Sigmoid colon (tissue), 7 donors: ENCODE data around the gene DLL4. TPM values are rescaled to one million over a fixed set of nuclear protein-coding genes. Genes with fewer than 3 reads are reported as not detected.
A peak's percentile ranks its signal among the peaks of the same experiment; 100 is the strongest.
"Not testable (repeated sequence)": the region's sequence is repeated elsewhere in the genome, so short reads cannot be mapped to it uniquely, and the experiment has no call there.

Experiments used
- DNase-seq: peaks from one replicate; pipeline ENCODE4 v3.0.0-alpha.2; 2019
- H3K27ac ChIP-seq, 4 donors: fragments of 200-600 bp; sonication (generic); one replicate each; pipeline ENCODE4 v1.5.1; 2016 to 2019; ENCODE audit warnings: mild to moderate bottlenecking in 1 of 4
- H3K27me3 ChIP-seq, 3 donors: fragments of 200-600 bp; sonication (generic); one replicate each; pipeline ENCODE4 v1.5.1; 2019; ENCODE audit warnings: mild to moderate bottlenecking in 1 of 3
- H3K36me3 ChIP-seq, 4 donors: fragments of 200-600 bp; sonication (generic); one replicate each; pipeline ENCODE4 v1.5.1; 2016 to 2019
- H3K4me1 ChIP-seq, 4 donors: fragments of 200-600 bp; sonication (generic); one replicate each; pipeline ENCODE4 v1.5.1; 2017 to 2019
- H3K4me3 ChIP-seq, 4 donors: fragments of 200-600 bp; sonication (generic); one replicate each; pipeline ENCODE4 v1.5.1; 2017 to 2019; ENCODE audit warnings: mild to moderate bottlenecking in 2 of 4, moderate library complexity in 1 of 4
- H3K9me3 ChIP-seq, 4 donors: fragments of 200-600 bp in 3 of 4; sonication (generic) in 3 of 4; one replicate each; pipeline versions ENCODE4 v1.5.1 to v1.6.1; 2013 to 2019
- EP300 ChIP-seq, 4 donors: sonication (generic); formaldehyde crosslinking; IDR thresholded peaks; one replicate each; pipeline ENCODE4 v1.6.1; 2017; ENCODE audit warnings: antibody characterized with exemption in 4 of 4
- POLR2A ChIP-seq, 2 donors: fragments of 450-650 bp; IDR thresholded peaks; one replicate each; pipeline ENCODE4 v1.6.1; 2016; ENCODE audit warnings: antibody characterized with exemption in 2 of 2, mild to moderate bottlenecking in 2 of 2, moderate library complexity in 2 of 2
- POLR2AphosphoS5 ChIP-seq, 4 donors: sonication (generic); formaldehyde crosslinking; IDR thresholded peaks; one replicate each; pipeline ENCODE4 v1.6.1; 2017; ENCODE audit warnings: antibody characterized with exemption in 4 of 4
- WGBS, 2 donors: extraction: QIAGEN DNeasy Blood & Tissue Kit; methylation state at CpG; one replicate each; pipeline ENCODE4 v1.1.7; 2013; 5-methylcytosine and 5-hydroxymethylcytosine counted together
- intact Hi-C: fragments of 100-400 bp; cut with DNase I; formaldehyde crosslinking; loops from one replicate; pipeline ENCODE4 v1.15.1; 2023
- polyA plus RNA-seq, 3 donors: library from polyadenylated mRNA; stranded (reverse); fragments of 200-250 nt; gene quantifications; one replicate each; pipeline ENCODE4 v1.2.3, GENCODE V29; 2013
- total RNA-seq, 4 donors: library from RNA; depleted of rRNA; stranded (reverse); fragments of >200 nt; gene quantifications; one replicate each; pipeline ENCODE4 v1.1.0, GENCODE V29; 2016
- TF ChIP-seq, protein P1 (sequence below), 4 experiments: fragments of 450-650 bp in 3 of 4; fragments of 200-600 bp in 1 of 4; IDR thresholded peaks; one replicate each; pipeline ENCODE4 v1.5.1; 2016 to 2019; ENCODE audit warnings: antibody characterized with exemption in 4 of 4, mild to moderate bottlenecking in 3 of 4, moderate library complexity in 2 of 4
- donor health status: healthy with polysubstance abuse.
- donor health status: Bipolar disorder and iron deficiency.
- donor health status: healthy.

Gene DLL4
- total and polyA plus RNA-seq, 7 donors = 1.6 to 12.2 (median 4.3) TPM

GRCh38 chr15:40953713-40954074 lies 24.6 kb downstream of the DLL4 start:
- Histone ChIP-seq H3K36me3 (no peaks in the 10 kb centered on the region), H3K27me3 (no peaks in the 10 kb centered on the region), H3K27ac (peak overlapping the region; percentile 85 to 91 (median 86)), H3K9me3 (no peaks in the 10 kb centered on the region), H3K4me3 (peak overlapping the region; percentile 44 to 80 (median 63)), H3K4me1 (peaks cover 0 to 51% (median 37%) of the 10 kb centered on the region in 4 donors)
- no peak for DNase-seq
- intact Hi-C loops = no loop called here
- no peak for TF ChIP-seq EP300 (IDR thresholded peaks at IDR 0.05)
- no peak for TF ChIP-seq POLR2AphosphoS5 (IDR thresholded peaks at IDR 0.05)
- no peak for TF ChIP-seq POLR2A (IDR thresholded peaks at IDR 0.05)
- TF ChIP-seq, protein P1, sequence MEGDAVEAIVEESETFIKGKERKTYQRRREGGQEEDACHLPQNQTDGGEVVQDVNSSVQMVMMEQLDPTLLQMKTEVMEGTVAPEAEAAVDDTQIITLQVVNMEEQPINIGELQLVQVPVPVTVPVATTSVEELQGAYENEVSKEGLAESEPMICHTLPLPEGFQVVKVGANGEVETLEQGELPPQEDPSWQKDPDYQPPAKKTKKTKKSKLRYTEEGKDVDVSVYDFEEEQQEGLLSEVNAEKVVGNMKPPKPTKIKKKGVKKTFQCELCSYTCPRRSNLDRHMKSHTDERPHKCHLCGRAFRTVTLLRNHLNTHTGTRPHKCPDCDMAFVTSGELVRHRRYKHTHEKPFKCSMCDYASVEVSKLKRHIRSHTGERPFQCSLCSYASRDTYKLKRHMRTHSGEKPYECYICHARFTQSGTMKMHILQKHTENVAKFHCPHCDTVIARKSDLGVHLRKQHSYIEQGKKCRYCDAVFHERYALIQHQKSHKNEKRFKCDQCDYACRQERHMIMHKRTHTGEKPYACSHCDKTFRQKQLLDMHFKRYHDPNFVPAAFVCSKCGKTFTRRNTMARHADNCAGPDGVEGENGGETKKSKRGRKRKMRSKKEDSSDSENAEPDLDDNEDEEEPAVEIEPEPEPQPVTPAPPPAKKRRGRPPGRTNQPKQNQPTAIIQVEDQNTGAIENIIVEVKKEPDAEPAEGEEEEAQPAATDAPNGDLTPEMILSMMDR (IDR thresholded peaks at IDR 0.05) = no peak
- WGBS, 2 donors = 12 to 14% methylated on average over 17 of the region's 17 CpGs

DNA sequence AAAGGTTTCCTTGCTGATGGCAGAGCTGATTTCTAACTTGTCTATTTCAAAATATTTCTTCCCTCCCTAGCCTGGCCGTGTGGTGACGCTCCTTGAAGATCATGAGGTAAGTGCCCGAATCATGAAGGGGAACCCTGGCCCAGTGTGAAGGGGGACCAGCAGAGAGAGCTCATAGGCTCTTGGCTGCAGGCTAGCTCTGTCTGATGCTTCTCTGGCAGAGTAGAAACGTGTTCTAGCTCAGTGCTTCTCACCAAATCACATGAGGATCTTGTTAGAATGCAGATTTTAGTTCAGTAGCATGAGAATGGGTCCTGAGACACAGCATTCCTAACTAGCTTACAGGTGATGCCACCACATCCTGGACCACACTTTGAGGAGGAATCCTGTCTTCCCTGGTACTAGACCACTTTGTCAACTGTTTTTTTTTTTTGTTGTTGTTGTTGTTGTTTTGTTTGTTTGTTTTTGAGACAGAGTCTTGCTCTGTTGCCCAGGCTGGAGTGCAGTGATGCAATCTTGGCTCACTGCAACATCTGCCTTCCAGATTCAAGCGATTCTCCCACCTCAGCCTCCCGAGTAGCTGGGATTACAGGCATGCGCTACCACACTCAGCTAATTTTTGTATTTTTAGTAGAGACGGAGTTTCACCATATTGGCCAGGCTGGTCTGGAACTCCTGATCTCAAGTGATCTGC lies 25.2 kb downstream of the DLL4 start:
- Histone ChIP-seq H3K4me1 (peaks cover 0 to 51% (median 37%) of the 10 kb centered on the region in 4 donors), H3K27ac (peak overlapping the region in 3 of 4 donors; percentile 86 to 91 (median 87))
- H3K36me3 ChIP-seq, H3K27me3 ChIP-seq, intact Hi-C loops, H3K9me3 ChIP-seq, DNase-seq, H3K4me3 ChIP-seq: not testable (repeated sequence)
- 79 to 82% methylated on average over 8 of the region's 8 CpGs for WGBS, 2 donors

GRCh38 chr15:40955141-40955903 lies 26.2 kb downstream of the DLL4 start:
- Histone ChIP-seq H3K36me3 (no peaks in the 10 kb centered on the region), H3K4me1 (peaks cover 0 to 51% (median 37%) of the 10 kb centered on the region in 4 donors), H3K27me3 (no peaks in the 10 kb centered on the region), H3K27ac (peak overlapping the region in 3 of 4 donors; percentile 77 to 91 (median 86)), H3K9me3 (no peaks in the 10 kb centered on the region), H3K4me3 (no peak overlapping the region)
- DNase-seq = no peak
- intact Hi-C loops = loop anchor here (5.0 kb wide), 2 partner anchors 48 to 277 kb away; partner anchors contain the start of genes CHP1 and EXD1
- 90 to 92% methylated on average over 20 of the region's 20 CpGs for WGBS, 2 donors
- TF ChIP-seq EP300 (IDR thresholded peaks at IDR 0.05) = no peak
- no peak for TF ChIP-seq POLR2AphosphoS5 (IDR thresholded peaks at IDR 0.05)
- TF ChIP-seq POLR2A (IDR thresholded peaks at IDR 0.05) = no peak
- TF ChIP-seq, protein P1 (IDR thresholded peaks at IDR 0.05) = no peak

GRCh38 chr15:40955930-40956540 lies 26.9 kb downstream of the DLL4 start:
- Histone ChIP-seq H3K4me1 (peaks cover 0 to 51% (median 37%) of the 10 kb centered on the region in 4 donors), H3K4me3 (no peak overlapping the region), H3K36me3 (no peaks in the 10 kb centered on the region), H3K9me3 (no peaks in the 10 kb centered on the region), H3K27ac (peak overlapping the region in 3 of 4 donors; percentile 77 to 91 (median 86)), H3K27me3 (no peaks in the 10 kb centered on the region)
- DNase-seq = no peak
- TF ChIP-seq, protein P1 (IDR thresholded peaks at IDR 0.05) = no peak
- TF ChIP-seq POLR2AphosphoS5 (IDR thresholded peaks at IDR 0.05) = no peak
- TF ChIP-seq EP300 (IDR thresholded peaks at IDR 0.05) = no peak
- TF ChIP-seq POLR2A (IDR thresholded peaks at IDR 0.05) = no peak
- intact Hi-C loops = loop anchor here (5.0 kb wide), 2 partner anchors 49 to 276 kb away; partner anchors contain the start of genes CHP1 and EXD1
- WGBS, 2 donors = 73 to 82% methylated on average over 3 of the region's 3 CpGs

- Histone ChIP-seq H3K9me3 (no peaks in the 10 kb centered on the region), H3K27ac (peak overlapping the region; percentile 44 to 91 (median 82)), H3K36me3 (no peaks in the 10 kb centered on the region), H3K4me1 (peaks cover 0 to 51% (median 37%) of the 10 kb centered on the region in 4 donors), H3K4me3 (no peak overlapping the region), H3K27me3 (no peaks in the 10 kb centered on the region)
- TF ChIP-seq EP300 (IDR thresholded peaks at IDR 0.05) (peak in 3 of 4 donors; percentile 28 to 83 (median 57)), POLR2AphosphoS5 (IDR thresholded peaks at IDR 0.05) (peak in 2 of 4 donors; percentile 55 to 58), POLR2A (IDR thresholded peaks at IDR 0.05) (no peak)
- TF ChIP-seq, protein P1 (IDR thresholded peaks at IDR 0.05) = no peak
- intact Hi-C loops = loop anchor here (5.0 kb wide), 2 partner anchors 49 to 276 kb away; partner anchors contain the start of genes CHP1 and EXD1
- WGBS, 2 donors = 91 to 95% methylated on average over 3 of the region's 3 CpGs
- DNase-seq = no peak
These were observed 27.4 kb downstream of the DLL4 start for GRCh38 chr15:40956541-40956982.
